Stimulated activated CD4-positive, alpha-beta T cell treated with anti-CD3 and anti-CD28 coated beads, Interleukin-4, amount 100 ng/mL, for 48 hours (primary cell): Measurements from ENCODE around the gene PIK3CA.

ENCODE experiments used
- DNase-seq, 2 donors: peaks; one replicate each; pipeline ENCODE4 v3.0.0-alpha.2; 2020; ENCODE audit warnings: low read depth in 2 of 2

Gene PIK3CA

GRCh38 chr3:179158336-179159039 lies 10.3 kb downstream of the PIK3CA start:
- DNase-seq = no peak

DNA sequence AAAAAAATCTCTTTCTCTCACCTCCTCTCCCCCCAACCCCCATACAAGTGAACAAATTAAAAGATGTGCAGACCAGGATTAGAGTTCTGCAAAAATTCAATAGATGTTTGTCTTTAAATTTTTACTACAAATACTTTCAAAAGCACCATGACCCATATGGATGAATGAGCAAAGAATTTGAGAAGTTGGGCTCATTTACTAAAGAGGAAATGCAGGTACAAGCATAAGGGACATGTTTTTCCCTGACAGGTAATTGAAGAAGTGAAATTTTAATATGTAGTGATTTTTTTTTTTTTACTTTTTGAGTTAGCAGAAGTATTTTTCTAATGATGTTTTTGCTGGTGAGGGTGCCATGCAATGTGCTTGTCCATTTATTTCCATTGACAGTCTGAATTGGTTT lies 15.3 kb downstream of the PIK3CA start:
- DNase-seq = no peak

DNA sequence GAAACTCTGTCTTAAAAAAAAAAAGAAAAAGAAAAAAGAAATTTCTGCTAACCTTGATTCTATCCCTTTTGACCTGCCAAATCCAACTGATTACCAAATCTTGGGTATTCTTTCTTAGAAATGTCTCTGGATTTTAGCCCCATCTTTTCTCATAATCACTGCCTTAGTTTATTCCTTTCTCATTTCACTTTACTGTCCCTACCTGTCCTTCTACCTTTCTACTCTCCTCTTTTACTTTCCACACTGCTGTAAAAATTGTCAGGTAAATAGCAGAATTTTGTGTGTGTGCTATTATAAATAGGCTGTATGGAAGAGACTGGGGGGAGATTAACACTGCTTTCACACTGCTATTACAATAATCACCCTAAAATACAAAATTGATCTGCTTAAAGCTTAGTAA lies 16.7 kb downstream of the PIK3CA start:
- DNase-seq = no peak

DNA sequence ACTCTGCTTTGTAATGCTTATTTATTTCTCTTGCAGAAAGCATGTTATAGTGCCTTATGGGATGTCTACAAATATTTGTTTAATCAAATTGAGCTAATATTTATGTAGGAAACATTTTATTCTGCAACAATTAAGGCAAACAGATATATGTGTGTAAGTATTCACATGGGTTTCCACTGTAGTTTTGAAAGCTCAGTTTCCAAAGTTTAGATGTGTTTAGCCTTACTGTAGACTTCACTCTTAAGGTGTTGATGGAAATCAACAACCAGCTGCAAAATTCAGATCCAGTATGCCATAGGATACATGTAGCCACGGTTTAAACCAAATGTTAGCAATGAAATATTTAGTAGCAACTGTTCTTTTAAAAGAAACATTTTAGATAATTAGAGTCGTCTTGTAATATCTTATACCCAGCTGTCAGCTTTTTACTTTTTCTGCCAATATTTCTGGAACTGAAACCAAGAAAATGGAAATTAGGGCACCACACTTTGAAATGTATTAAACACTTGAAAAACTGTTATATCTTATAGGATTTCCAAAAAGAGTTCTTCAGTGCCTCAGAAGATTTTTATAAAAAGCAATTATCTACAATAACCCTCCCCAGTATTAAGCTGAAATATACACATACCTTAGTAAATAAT lies 18.5 kb downstream of the PIK3CA start:
- no peak for DNase-seq

DNA sequence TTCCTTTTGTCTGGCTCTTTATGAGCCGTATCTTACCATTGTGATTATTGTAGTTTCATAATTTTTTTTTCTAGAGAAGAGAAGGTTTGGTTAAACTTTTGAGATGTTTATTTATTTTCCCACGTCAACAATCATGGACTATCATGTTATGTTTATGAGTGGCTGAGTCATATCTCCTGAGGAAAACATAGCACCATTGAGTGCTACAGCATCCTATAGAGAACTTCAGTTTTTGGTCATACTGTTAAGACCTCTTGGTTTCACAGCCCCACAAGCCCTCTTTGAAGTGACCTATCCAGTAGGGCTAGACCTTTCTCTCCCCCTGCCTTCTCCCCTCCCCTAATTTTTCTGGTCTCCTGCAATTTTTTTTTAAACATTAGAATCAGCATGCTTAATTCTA lies 20.8 kb downstream of the PIK3CA start:
- no peak for DNase-seq

DNA sequence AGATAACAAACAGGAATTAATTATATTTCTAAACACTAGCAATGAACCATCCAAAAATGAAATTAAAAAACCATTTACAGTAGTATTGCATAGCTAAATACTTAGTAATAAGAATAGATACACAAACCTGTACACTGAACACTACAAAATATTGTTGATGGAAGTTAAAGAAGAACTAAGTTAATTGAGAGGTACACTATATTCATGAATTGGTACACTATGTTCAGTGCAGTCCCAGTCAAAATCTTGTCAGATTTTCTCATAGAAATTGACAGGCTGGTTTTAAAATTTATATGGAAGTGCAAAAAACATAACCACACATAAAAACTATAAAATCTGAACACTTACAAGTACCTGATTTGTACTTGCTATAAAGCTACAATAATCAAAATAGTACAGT lies 24.4 kb downstream of the PIK3CA start:
- no peak for DNase-seq

GRCh38 chr3:179174316-179174715 lies 26.2 kb downstream of the PIK3CA start:
- DNase-seq = no peak

DNA sequence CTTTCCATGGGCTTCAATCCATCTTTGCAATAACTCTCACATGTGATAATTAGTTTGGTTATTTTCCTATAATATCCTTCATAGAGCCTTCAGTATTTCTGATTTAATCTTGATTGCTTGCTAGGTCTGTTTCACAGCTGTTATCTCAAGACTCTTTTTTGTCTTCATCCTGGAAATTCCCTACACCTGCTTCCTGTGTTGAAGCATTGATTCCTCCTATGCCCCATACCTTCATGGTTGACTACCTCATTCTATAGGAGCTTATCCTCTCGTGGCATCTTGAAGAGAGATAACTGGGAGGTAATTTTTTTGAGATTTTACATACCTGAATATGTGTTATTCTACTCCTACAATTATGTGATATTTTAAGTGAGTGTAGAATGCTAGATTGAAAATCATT lies 26.7 kb downstream of the PIK3CA start:
- no peak for DNase-seq

- DNase-seq = no peak
These were observed 27.2 kb downstream of the PIK3CA start for GRCh38 chr3:179175358-179175757.

- no peak for DNase-seq
These were observed 29.5 kb downstream of the PIK3CA start for GRCh38 chr3:179177611-179178010.

GRCh38 chr3:179179256-179179655 lies 31.1 kb downstream of the PIK3CA start:
- no peak for DNase-seq

DNA sequence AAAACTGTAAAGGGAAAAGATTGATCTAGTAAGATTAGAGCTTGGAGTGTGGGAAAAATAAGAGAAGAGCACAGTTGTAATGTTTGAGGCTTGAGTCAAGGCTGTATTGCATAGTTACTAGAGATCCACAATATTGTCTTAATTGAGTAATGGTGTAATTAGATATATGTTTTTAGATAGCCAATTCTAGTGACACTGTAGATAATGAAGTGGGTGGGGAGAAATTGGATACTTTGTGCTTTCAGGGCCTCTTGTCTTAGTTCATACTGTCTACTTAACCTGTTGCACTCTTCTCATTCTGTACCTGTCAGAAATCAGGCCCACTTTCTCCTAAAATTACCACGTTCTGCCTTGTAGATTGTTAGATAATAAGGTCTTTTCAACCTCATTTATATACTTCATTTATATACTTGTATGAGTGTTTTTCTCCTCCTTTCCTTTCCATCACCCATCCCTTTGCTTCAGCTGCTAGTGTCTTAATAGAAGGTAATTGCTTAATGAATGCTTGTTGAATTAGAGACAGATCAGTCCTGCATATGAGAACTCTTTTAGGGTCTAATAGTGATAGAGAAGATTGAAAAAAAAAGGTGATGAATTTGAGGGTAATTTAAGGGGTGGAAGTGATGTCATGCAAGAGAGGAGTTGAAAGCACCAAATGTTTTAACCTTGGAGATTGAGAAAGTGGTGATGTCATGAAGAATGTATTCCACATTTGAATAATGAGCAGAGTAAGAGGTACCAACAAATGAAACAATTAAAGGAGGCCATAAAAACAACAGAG lies 32.0 kb downstream of the PIK3CA start:
- DNase-seq = no peak

- no peak for DNase-seq
These were observed 32.9 kb downstream of the PIK3CA start for GRCh38 chr3:179181021-179181472.

DNA sequence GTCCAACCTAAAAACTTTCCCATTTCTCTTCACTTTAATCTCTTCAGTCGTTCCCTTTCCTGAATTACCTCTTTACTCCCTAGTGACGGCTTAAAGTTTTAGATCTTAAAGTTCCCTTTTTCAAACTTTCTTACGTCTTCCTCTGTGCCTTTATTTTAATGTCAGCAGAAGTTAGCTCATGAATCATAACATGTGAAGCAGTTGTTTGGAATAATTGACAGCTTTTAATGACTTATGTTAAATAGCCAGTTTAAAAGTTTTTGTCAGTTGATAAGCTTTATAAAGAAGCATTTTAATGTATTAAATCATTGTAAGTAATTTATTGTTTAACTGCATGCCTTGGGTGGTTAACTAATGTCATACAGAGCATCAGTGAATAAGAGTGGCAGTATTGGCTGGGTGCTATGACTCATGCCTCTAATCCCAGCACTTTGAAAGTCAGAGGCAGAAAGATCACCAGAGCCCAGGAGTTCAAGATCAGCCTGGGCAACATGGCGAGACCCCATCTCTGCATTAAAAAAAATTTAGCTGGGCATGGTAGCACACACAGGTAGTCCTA lies 33.9 kb downstream of the PIK3CA start:
- DNase-seq = no peak

DNA sequence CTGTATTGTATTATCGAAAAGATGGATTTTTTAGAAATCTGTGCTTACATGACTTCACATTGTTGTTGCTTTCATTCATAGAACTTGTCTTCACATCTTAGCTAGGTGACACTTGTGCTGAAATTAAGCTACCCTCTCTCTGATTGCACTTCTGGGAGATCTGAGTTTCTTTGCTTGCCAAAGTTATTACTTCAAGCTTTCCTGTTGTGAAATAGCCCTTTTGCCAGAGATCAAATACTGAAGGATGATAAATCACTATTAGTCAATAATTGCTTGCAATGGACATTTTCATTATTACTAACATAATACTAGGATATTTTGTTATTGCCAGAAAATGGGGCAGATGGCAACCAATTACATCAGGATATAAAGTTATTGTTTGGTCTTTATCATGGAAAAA lies 34.7 kb downstream of the PIK3CA start:
- DNase-seq = no peak

DNA sequence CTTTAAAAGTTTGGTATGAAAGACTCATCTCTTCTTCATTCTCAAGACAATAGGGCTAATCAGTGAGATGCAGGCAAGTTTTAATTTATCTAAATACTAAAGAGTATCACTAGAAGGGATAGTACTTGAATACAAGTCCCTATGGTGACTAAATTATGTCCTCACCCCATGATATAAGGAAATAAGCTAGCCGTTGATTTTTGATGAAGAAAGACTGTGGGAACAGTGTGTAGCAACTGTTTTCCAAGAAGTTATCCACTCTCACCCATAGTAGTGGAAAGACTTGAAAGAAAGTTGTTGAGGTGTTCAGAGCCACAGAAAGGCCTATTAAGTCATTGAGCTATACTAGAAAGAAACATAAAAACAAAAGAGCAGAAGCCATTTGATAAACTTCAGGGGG lies 36.7 kb downstream of the PIK3CA start:
- DNase-seq = no peak

- DNase-seq = no peak
These were observed 38.3 kb downstream of the PIK3CA start for GRCh38 chr3:179186426-179186825.

- no peak for DNase-seq
These were observed 41.6 kb downstream of the PIK3CA start for GRCh38 chr3:179189759-179190158.

GRCh38 chr3:179190581-179190980 lies 42.4 kb downstream of the PIK3CA start:
- no peak for DNase-seq

- DNase-seq = no peak
These were observed 44.4 kb downstream of the PIK3CA start for GRCh38 chr3:179192542-179192941.

DNA sequence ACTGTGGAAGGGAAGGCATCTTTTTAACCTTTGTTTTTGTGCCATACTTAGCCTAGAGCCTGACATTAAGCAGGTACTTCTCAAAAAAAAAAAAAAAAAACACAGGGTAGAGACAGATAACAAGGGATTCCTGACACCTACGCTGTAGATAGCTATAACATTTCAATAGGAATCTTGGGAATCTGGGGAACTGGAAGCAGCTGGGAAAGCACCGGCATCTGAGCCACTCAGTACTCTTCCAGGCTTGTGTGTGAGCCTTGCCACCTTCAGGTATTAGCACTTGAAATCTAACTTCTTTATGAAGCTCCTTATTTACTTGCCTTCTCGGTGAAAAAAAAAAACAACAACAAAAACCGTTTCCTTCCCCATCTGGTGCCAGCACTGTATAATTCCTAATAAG lies 46.8 kb downstream of the PIK3CA start:
- DNase-seq = no peak

DNA sequence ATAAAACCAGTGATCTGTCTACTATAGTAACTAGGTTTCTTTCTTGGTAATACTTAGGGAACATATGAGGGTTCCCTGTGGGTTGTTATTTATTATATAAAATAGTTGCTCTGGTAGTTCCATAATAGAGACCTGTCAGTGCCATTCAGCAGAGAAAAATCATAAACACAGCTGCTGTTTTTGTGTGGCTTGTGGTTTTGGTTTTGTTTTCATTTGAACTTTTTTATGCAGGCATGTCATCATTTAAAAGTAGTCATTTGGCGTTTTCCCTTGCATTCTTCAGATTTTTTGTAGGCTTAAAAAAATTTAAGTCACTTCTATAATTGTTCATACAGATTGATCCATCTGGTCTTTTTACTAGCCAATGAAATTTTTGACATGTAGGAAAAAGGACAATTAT lies 47.9 kb downstream of the PIK3CA start:
- no peak for DNase-seq

- no peak for DNase-seq
These were observed 48.5 kb downstream of the PIK3CA start for GRCh38 chr3:179196700-179197099.
